Panc1 (cell line): Measurements from ENCODE around the gene RPN1. TPM values are rescaled to one million over a fixed set of nuclear protein-coding genes. Genes with fewer than 3 reads are reported as not detected.

ENCODE experiments used
- ATAC-seq: fragments of 200-7000 bp; cut with Tn5 transposase; 2 replicates; pipeline ENCODE4 v1.9.1; 2020; ENCODE audit warnings: mild to moderate bottlenecking, moderate library complexity
- BruUV-seq: library from RNA; stranded (reverse); fragments of 400-500 nt; replicated peaks from 2 replicates; lab custom pipeline; 2021; lab: Mats Ljungman, UMichigan
- CTCF ChIA-PET: fragments of 300-600 bp; sonication (Branson Sonifier 250); formaldehyde crosslinking; loops from one replicate; lab custom pipeline; 2022; ENCODE audit warnings: antibody characterized with exemption; lab: Charles Lee
- POLR2A ChIA-PET: fragments of 300-600 bp; sonication (Branson Sonifier 250); formaldehyde crosslinking; loops from one replicate; lab custom pipeline; 2022; ENCODE audit warnings: antibody characterized with exemption; lab: Charles Lee
- DNase-seq: peaks from one replicate; pipeline ENCODE4 v3.0.0-alpha.2; 2010; ENCODE audit warnings: low read depth, low spot score
- H3K27ac ChIP-seq: 2 replicates; pipeline ENCODE4 v1.5.1; 2011; ENCODE audit warnings: mild to moderate bottlenecking, low read length, inconsistent platforms
- H3K27me3 ChIP-seq: fragments of 200-500 bp; sonication (Bioruptor generic); 2 replicates; pipeline ENCODE4 v1.6.0; 2014; ENCODE audit warnings: low read length, inconsistent platforms; ENCODE audit not compliant: control insufficient read depth, insufficient read depth
- H3K36me3 ChIP-seq: fragments of 200-500 bp; sonication (Bioruptor generic); 2 replicates; pipeline ENCODE4 v1.5.1; 2014; ENCODE audit warnings: inconsistent platforms, mild to moderate bottlenecking, low read length, moderate library complexity; ENCODE audit not compliant: control insufficient read depth, insufficient read depth
- H3K4me1 ChIP-seq: 2 replicates; pipeline ENCODE4 v1.5.1; 2011; ENCODE audit warnings: inconsistent platforms, mild to moderate bottlenecking, low read length, moderate library complexity; ENCODE audit not compliant: control insufficient read depth, insufficient read depth
- H3K4me3 ChIP-seq, 2 experiments: 2 replicates each; pipeline ENCODE4 v1.5.1; 2011 to 2012; ENCODE audit warnings: low read depth in 2 of 2, low read length in 2 of 2, mild to moderate bottlenecking in 2 of 2, inconsistent platforms in 1 of 2, moderate library complexity in 1 of 2
- H3K9me3 ChIP-seq: fragments of 200-500 bp; sonication (Bioruptor generic); 2 replicates; pipeline ENCODE4 v1.5.1; 2014; ENCODE audit warnings: low read depth, mild to moderate bottlenecking, inconsistent platforms, low read length, moderate library complexity; ENCODE audit not compliant: control insufficient read depth, insufficient read depth
- CTCF ChIP-seq: fragments of 450-650 bp; IDR thresholded peaks from 2 replicates; pipeline ENCODE4 v1.5.1; 2017; ENCODE audit warnings: mild to moderate bottlenecking
- POLR2AphosphoS5 ChIP-seq: IDR thresholded peaks from 2 replicates; pipeline ENCODE4 v1.6.1; 2012; ENCODE audit warnings: mild to moderate bottlenecking, low read depth, low read length, moderate library complexity
- REST ChIP-seq, 2 experiments: IDR thresholded peaks; 2 replicates each; pipeline ENCODE4 v1.6.1; 2011 to 2012; ENCODE audit warnings: low read depth in 2 of 2, control low read depth in 1 of 2, low read length in 1 of 2, mild to moderate bottlenecking in 1 of 2, moderate library complexity in 1 of 2; ENCODE audit not compliant: insufficient read depth in 1 of 2
- SIN3A ChIP-seq: IDR thresholded peaks from 2 replicates; pipeline ENCODE4 v1.6.1; 2012; ENCODE audit warnings: low read depth, mild to moderate bottlenecking, low read length, moderate library complexity, borderline replicate concordance; ENCODE audit not compliant: insufficient read depth
- TCF7L2 ChIP-seq: IDR thresholded peaks from 2 replicates; pipeline ENCODE4 v1.6.1; 2011; ENCODE audit warnings: mild to moderate bottlenecking, low read depth, low read length, inconsistent platforms
- in situ Hi-C: cut with HindIII; loops from 2 replicates; pipeline ENCODE4 v1.10.0; 2016; ENCODE audit warnings: low sequenced_read_pairs, low pct_unique_long_range_greater_than_20kb
- intact Hi-C: fragments of 100-400 bp; cut with micrococcal nuclease; formaldehyde crosslinking; loops from one replicate; pipeline ENCODE4 v1.10.0; 2022; ENCODE audit not compliant: unreplicated experiment
- total RNA-seq: library from RNA; stranded (reverse); gene quantifications from one replicate; pipeline ENCODE4 v1.2.1, GENCODE V29; 2021; ENCODE audit not compliant: unreplicated experiment

Gene RPN1
- total RNA-seq, 1 experiment from 2014 or later, result 320 TPM

GRCh38 chr3:128617557-128618397 lies 32.8 kb downstream of the RPN1 start:
- peak; percentile 89 for ATAC-seq
- peak; percentile 78 for DNase-seq
- Histone ChIP-seq H3K4me3 (peak overlapping the region; percentile 42 to 68), H3K27ac (peak overlapping the region; percentile 72), H3K27me3 (no peaks in the 10 kb centered on the region), H3K36me3 (peaks cover 17% of the 10 kb centered on the region), H3K9me3 (no peaks in the 10 kb centered on the region), H3K4me1 (0 out of 2 replicates have a peak, but pooled peaks cover 3% of the 10 kb centered on the region)
- ChIA-PET CTCF (interaction anchor here (0.5 to 0.8 kb wide), 4 partner anchors 15 to 72 kb away, joined by 3 to 4 read pairs (median 3); no protein-coding TSS in a partner anchor), POLR2A (no interaction called here)
- intact Hi-C loops (no loop called here), in situ Hi-C loops (no loop called here)
- TF ChIP-seq TCF7L2, result no peak
- no peak for TF ChIP-seq REST (IDR thresholded peaks at IDR 0.05; ENCODE audit: insufficient read depth in 1 of 2, low read depth in 2 of 2, low read length in 1 of 2)
- no peak for TF ChIP-seq SIN3A
- peak; percentile 98 for TF ChIP-seq CTCF
- TF ChIP-seq POLR2AphosphoS5, result peak; percentile 60
- no TSS peak for BruUV-seq

- CTCF ChIA-PET, result interaction anchor here (0.5 to 0.8 kb wide), 3 partner anchors 37 to 72 kb away, joined by 3 to 4 read pairs (median 3); no protein-coding TSS in a partner anchor
- H3K36me3 ChIP-seq, result peaks cover 17% of the 10 kb centered on the region
- H3K27me3 ChIP-seq, result no peaks in the 10 kb centered on the region
- 0 out of 2 replicates have a peak, but pooled peaks cover 3% of the 10 kb centered on the region for H3K4me1 ChIP-seq
- H3K27ac ChIP-seq, result peak overlapping the region; percentile 72
- in situ Hi-C loops (no loop called here), intact Hi-C loops (no loop called here)
- no TSS peak for BruUV-seq
- ATAC-seq (no peak), DNase-seq (no peak)
- no peaks in the 10 kb centered on the region for H3K9me3 ChIP-seq
- POLR2A ChIA-PET, result interaction anchor here (0.5 kb wide), 1 partner anchor 505 kb away, joined by 7 read pairs; no protein-coding TSS in a partner anchor
- no peak for TF ChIP-seq TCF7L2
- TF ChIP-seq REST (IDR thresholded peaks at IDR 0.05; ENCODE audit: insufficient read depth in 1 of 2, low read depth in 2 of 2, low read length in 1 of 2), result no peak
- TF ChIP-seq SIN3A, result no peak
- no peak for TF ChIP-seq CTCF
- TF ChIP-seq POLR2AphosphoS5, result no peak
- peak overlapping the region; percentile 42 to 46 for H3K4me3 ChIP-seq
Observed at GRCh38 chr3:128617270-128617556, 33.4 kb downstream of the RPN1 start.
